GM23338 (cell line): ENCODE measurements around the gene COG1. TPM values are rescaled to one million over a fixed set of nuclear protein-coding genes. Genes with fewer than 3 reads are reported as not detected.
A peak's percentile ranks its signal among the peaks of the same experiment; 100 is the strongest.

Experiments
- ATAC-seq: fragments of 200-7000 bp; cut with Tn5 transposase; 3 replicates; pipeline ENCODE4 v1.9.1; 2020
- DNase-seq: peaks from one replicate; pipeline ENCODE4 v3.0.0-alpha.2; 2015; ENCODE audit warnings: low spot score
- H2AFZ ChIP-seq: fragments of 200-600 bp; sonication (generic); 2 replicates; pipeline ENCODE4 v1.8.0; 2016; ENCODE audit warnings: antibody characterized with exemption, mild to moderate bottlenecking, moderate library complexity
- H3F3A ChIP-seq: fragments of 200-600 bp; sonication (generic); replicated peaks from 2 replicates; pipeline ENCODE4 v1.8.0; 2017; ENCODE audit warnings: antibody characterized with exemption, mixed run types, low read depth
- H3K27ac ChIP-seq: fragments of 200-600 bp; sonication (generic); 2 replicates; pipeline ENCODE4 v1.6.1; 2016; ENCODE audit warnings: low read depth
- H3K27me3 ChIP-seq: fragments of 200-600 bp; sonication (generic); 2 replicates; pipeline ENCODE4 v1.8.0; 2016; ENCODE audit warnings: mild to moderate bottlenecking, mixed run types, moderate library complexity; ENCODE audit not compliant: insufficient read depth
- H3K36me3 ChIP-seq: fragments of 200-600 bp; sonication (generic); 2 replicates; pipeline ENCODE4 v1.8.0; 2016; ENCODE audit warnings: mild to moderate bottlenecking; ENCODE audit not compliant: insufficient read depth
- H3K4me1 ChIP-seq: fragments of 200-600 bp; sonication (generic); 2 replicates; pipeline ENCODE4 v1.8.0; 2016; ENCODE audit warnings: mild to moderate bottlenecking, moderate library complexity; ENCODE audit not compliant: insufficient read depth
- H3K4me2 ChIP-seq: fragments of 200-600 bp; sonication (generic); 2 replicates; pipeline ENCODE4 v1.7.1; 2017; ENCODE audit warnings: mixed run types
- H3K4me3 ChIP-seq: fragments of 200-600 bp; sonication (generic); 2 replicates; pipeline ENCODE4 v1.6.1; 2016; ENCODE audit warnings: mixed run types
- H3K79me2 ChIP-seq: fragments of 200-600 bp; sonication (generic); replicated peaks from 2 replicates; pipeline ENCODE4 v1.8.0; 2017; ENCODE audit warnings: mild to moderate bottlenecking; ENCODE audit not compliant: insufficient read depth
- H3K9me2 ChIP-seq: fragments of 200-600 bp; sonication (generic); 2 replicates; pipeline ENCODE4 v1.8.0; 2017; ENCODE audit not compliant: insufficient read depth
- H4K20me1 ChIP-seq: fragments of 200-600 bp; sonication (generic); replicated peaks from 2 replicates; pipeline ENCODE4 v1.8.0; 2017; ENCODE audit warnings: mild to moderate bottlenecking; ENCODE audit not compliant: insufficient read depth
- H3K27ac Mint-ChIP-seq: 2 replicates; pipeline ENCODE4 v1.8.0; 2020; ENCODE audit warnings: inconsistent platforms, mild to moderate bottlenecking, moderate library complexity, mixed read lengths
- H3K27me3 Mint-ChIP-seq: 3 replicates; pipeline ENCODE4 v1.8.0; 2022; ENCODE audit warnings: low read depth, mild to moderate bottlenecking, moderate library complexity, mixed read lengths, inconsistent platforms; ENCODE audit not compliant: insufficient read depth, poor library complexity
- H3K36me3 Mint-ChIP-seq: 3 replicates; pipeline ENCODE4 v1.8.0; 2021; ENCODE audit warnings: low read depth, mild to moderate bottlenecking, inconsistent platforms, moderate library complexity, mixed read lengths
- H3K4me1 Mint-ChIP-seq: 3 replicates; pipeline ENCODE4 v1.8.0; 2020; ENCODE audit warnings: mild to moderate bottlenecking, inconsistent platforms, mixed read lengths
- H3K4me3 Mint-ChIP-seq: 3 replicates; pipeline ENCODE4 v1.8.0; 2021; ENCODE audit warnings: moderate library complexity, mild to moderate bottlenecking, inconsistent platforms, mixed read lengths
- H3K9me3 Mint-ChIP-seq: 3 replicates; pipeline ENCODE4 v1.8.0; 2020; ENCODE audit warnings: moderate library complexity, mild to moderate bottlenecking, inconsistent platforms, mixed read lengths
- ETS1 ChIP-seq: IDR thresholded peaks from 2 replicates; pipeline ENCODE4 v1.6.1; 2016; ENCODE audit warnings: antibody characterized with exemption
- EZH2 ChIP-seq: fragments of 200-600 bp; sonication (generic); IDR thresholded peaks from one replicate; pipeline ENCODE4 v1.8.0; 2017; ENCODE audit warnings: antibody characterized with exemption, mild to moderate bottlenecking, low read depth; ENCODE audit not compliant: unreplicated experiment
- EZH2phosphoT487 ChIP-seq: fragments of 200-600 bp; sonication (generic); IDR thresholded peaks from one replicate; pipeline ENCODE4 v1.8.1; 2018; ENCODE audit warnings: antibody characterized with exemption; ENCODE audit not compliant: unreplicated experiment
- JUNB ChIP-seq: IDR thresholded peaks from one replicate; pipeline ENCODE4 v1.6.1; 2016; ENCODE audit warnings: antibody characterized with exemption; ENCODE audit not compliant: unreplicated experiment
- STAT1 ChIP-seq: IDR thresholded peaks from one replicate; pipeline ENCODE4 v1.6.1; 2016; ENCODE audit warnings: antibody characterized with exemption; ENCODE audit not compliant: unreplicated experiment
- ZNF114 ChIP-seq: fragments of 250-450 bp; sonication (Bioruptor Pico); IDR thresholded peaks from 2 replicates; pipeline ENCODE4 v1.5.0; 2020; ENCODE audit warnings: mild to moderate bottlenecking, moderate library complexity
- ZNF331 ChIP-seq: fragments of 250-450 bp; sonication (Bioruptor Pico); IDR thresholded peaks from 2 replicates; pipeline ENCODE4 v1.5.0; 2020; ENCODE audit warnings: low read depth, mild to moderate bottlenecking, moderate library complexity
- polyA plus RNA-seq: library from polyadenylated mRNA; unstranded; fragments of >200 nt; fragmentation: Nextera tagmentation; extraction: Ambion mirVana; gene quantifications from 2 replicates; pipeline ENCODE4 v1.2.1, GENCODE V29; 2016
- total RNA-seq: library from RNA; depleted of rRNA; stranded (reverse); fragments of >200 nt; shearing (Covaris generic); gene quantifications from 2 replicates; pipeline ENCODE4 v1.2.3, GENCODE V29; 2014
- TF ChIP-seq, protein P1 (sequence below): IDR thresholded peaks from one replicate; pipeline ENCODE4 v1.6.1; 2018; ENCODE audit warnings: antibody characterized with exemption; ENCODE audit not compliant: unreplicated experiment
- TF ChIP-seq, protein P2 (sequence below), 2 experiments: fragments of 200-600 bp in 1 of 2; sonication (generic) in 1 of 2; conservative IDR thresholded peaks; 2 replicates each; pipeline versions ENCODE4 v1.5.1 to v1.6.1; 2016 to 2017; ENCODE audit warnings: antibody characterized with exemption in 2 of 2, low read depth in 2 of 2, mild to moderate bottlenecking in 2 of 2, moderate library complexity in 1 of 2

COG1 gene
- total and polyA plus RNA-seq, 2 experiments from 2014 or later: 15.0 to 26.1 TPM

- H3K27me3 Mint-ChIP-seq: peaks cover 8% of the 10 kb centered on the region
- H3K9me3 Mint-ChIP-seq: no peaks in the 10 kb centered on the region
- Histone ChIP-seq H3K4me2 (peak overlapping the region; percentile 37; the same call in 1 of the 2 replicates), H2AFZ (peak overlapping the region; percentile 92), H4K20me1 (no peaks in the 10 kb centered on the region), H3K36me3 (no peaks in the 10 kb centered on the region), H3F3A (peaks cover 5% of the 10 kb centered on the region; the same call in 1 of the 2 replicates), H3K27me3 (no peaks in the 10 kb centered on the region), H3K4me1 (peaks cover 42% of the 10 kb centered on the region), H3K79me2 (no peaks in the 10 kb centered on the region), H3K27ac (no peak overlapping the region), H3K9me2 (no peaks in the 10 kb centered on the region), H3K4me3 (no peak overlapping the region)
- H3K4me1 Mint-ChIP-seq: peaks cover 39% of the 10 kb centered on the region
- H3K27ac Mint-ChIP-seq: no peak overlapping the region
- no peak for TF ChIP-seq ZNF331 (CRISPR knock-in tag)
- TF ChIP-seq ZNF114: no peak
- no peak for TF ChIP-seq ETS1
- no peak for TF ChIP-seq EZH2phosphoT487
- no peak for TF ChIP-seq JUNB
- TF ChIP-seq, protein P1, sequence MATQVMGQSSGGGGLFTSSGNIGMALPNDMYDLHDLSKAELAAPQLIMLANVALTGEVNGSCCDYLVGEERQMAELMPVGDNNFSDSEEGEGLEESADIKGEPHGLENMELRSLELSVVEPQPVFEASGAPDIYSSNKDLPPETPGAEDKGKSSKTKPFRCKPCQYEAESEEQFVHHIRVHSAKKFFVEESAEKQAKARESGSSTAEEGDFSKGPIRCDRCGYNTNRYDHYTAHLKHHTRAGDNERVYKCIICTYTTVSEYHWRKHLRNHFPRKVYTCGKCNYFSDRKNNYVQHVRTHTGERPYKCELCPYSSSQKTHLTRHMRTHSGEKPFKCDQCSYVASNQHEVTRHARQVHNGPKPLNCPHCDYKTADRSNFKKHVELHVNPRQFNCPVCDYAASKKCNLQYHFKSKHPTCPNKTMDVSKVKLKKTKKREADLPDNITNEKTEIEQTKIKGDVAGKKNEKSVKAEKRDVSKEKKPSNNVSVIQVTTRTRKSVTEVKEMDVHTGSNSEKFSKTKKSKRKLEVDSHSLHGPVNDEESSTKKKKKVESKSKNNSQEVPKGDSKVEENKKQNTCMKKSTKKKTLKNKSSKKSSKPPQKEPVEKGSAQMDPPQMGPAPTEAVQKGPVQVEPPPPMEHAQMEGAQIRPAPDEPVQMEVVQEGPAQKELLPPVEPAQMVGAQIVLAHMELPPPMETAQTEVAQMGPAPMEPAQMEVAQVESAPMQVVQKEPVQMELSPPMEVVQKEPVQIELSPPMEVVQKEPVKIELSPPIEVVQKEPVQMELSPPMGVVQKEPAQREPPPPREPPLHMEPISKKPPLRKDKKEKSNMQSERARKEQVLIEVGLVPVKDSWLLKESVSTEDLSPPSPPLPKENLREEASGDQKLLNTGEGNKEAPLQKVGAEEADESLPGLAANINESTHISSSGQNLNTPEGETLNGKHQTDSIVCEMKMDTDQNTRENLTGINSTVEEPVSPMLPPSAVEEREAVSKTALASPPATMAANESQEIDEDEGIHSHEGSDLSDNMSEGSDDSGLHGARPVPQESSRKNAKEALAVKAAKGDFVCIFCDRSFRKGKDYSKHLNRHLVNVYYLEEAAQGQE: no peak
- no peak overlapping the region for H3K4me3 Mint-ChIP-seq
- H3K36me3 Mint-ChIP-seq: no peaks in the 10 kb centered on the region
- ATAC-seq (peak; percentile 7; the same call in 2 of the 3 replicates), DNase-seq (no peak)
Measured at GRCh38 chr17:73157521-73157890, 35.3 kb upstream of the COG1 start.

- Histone ChIP-seq H3K36me3 (no peaks in the 10 kb centered on the region), H3K4me2 (no peak overlapping the region), H2AFZ (no peak overlapping the region), H4K20me1 (no peaks in the 10 kb centered on the region), H3K79me2 (no peaks in the 10 kb centered on the region), H3F3A (peaks cover 5% of the 10 kb centered on the region; the same call in 1 of the 2 replicates), H3K4me1 (peaks cover 42% of the 10 kb centered on the region), H3K27ac (no peak overlapping the region), H3K9me2 (no peaks in the 10 kb centered on the region), H3K4me3 (no peak overlapping the region), H3K27me3 (peaks cover 5% of the 10 kb centered on the region)
- H3K9me3 Mint-ChIP-seq: no peaks in the 10 kb centered on the region
- no peak overlapping the region for H3K27ac Mint-ChIP-seq
- no peak for DNase-seq
- H3K4me1 Mint-ChIP-seq: peaks cover 39% of the 10 kb centered on the region
- H3K27me3 Mint-ChIP-seq: peaks cover 13% of the 10 kb centered on the region
- no peak for TF ChIP-seq STAT1
- TF ChIP-seq ZNF331 (CRISPR knock-in tag): no peak
- TF ChIP-seq, protein P2, sequence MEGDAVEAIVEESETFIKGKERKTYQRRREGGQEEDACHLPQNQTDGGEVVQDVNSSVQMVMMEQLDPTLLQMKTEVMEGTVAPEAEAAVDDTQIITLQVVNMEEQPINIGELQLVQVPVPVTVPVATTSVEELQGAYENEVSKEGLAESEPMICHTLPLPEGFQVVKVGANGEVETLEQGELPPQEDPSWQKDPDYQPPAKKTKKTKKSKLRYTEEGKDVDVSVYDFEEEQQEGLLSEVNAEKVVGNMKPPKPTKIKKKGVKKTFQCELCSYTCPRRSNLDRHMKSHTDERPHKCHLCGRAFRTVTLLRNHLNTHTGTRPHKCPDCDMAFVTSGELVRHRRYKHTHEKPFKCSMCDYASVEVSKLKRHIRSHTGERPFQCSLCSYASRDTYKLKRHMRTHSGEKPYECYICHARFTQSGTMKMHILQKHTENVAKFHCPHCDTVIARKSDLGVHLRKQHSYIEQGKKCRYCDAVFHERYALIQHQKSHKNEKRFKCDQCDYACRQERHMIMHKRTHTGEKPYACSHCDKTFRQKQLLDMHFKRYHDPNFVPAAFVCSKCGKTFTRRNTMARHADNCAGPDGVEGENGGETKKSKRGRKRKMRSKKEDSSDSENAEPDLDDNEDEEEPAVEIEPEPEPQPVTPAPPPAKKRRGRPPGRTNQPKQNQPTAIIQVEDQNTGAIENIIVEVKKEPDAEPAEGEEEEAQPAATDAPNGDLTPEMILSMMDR (conservative IDR thresholded peaks at IDR 0.05; ENCODE audit: low read depth in 2 of 2): no peak
- no peak for TF ChIP-seq EZH2
- ATAC-seq: no peak
- no peaks in the 10 kb centered on the region; the same call in 2 of the 3 replicates for H3K36me3 Mint-ChIP-seq
- H3K4me3 Mint-ChIP-seq: no peak overlapping the region
Measured at GRCh38 chr17:73158133-73158532, 34.7 kb upstream of the COG1 start.
